Chondrocyte (in vitro differentiated cells): Measurements from ENCODE around the gene MAP4. TPM values are rescaled to one million over a fixed set of nuclear protein-coding genes. Genes with fewer than 3 reads are reported as not detected.

Experiments used
- DNase-seq: peaks from one replicate; pipeline ENCODE4 v3.0.0; 2021; ENCODE audit warnings: mixed read lengths, low spot score
- H3K27ac Mint-ChIP-seq: one replicate; pipeline ENCODE4 v1.8.0; 2021; ENCODE audit warnings: mild to moderate bottlenecking, moderate library complexity, mixed read lengths; ENCODE audit not compliant: unreplicated experiment
- H3K27me3 Mint-ChIP-seq: 2 replicates; pipeline ENCODE4 v1.8.0; 2021; ENCODE audit warnings: low read depth, mixed read lengths
- H3K36me3 Mint-ChIP-seq: 2 replicates; pipeline ENCODE4 v1.8.0; 2021; ENCODE audit warnings: low read depth, mixed read lengths
- H3K4me1 Mint-ChIP-seq: 2 replicates; pipeline ENCODE4 v1.8.0; 2021; ENCODE audit warnings: low read depth, mild to moderate bottlenecking, mixed read lengths
- H3K4me3 Mint-ChIP-seq: one replicate; pipeline ENCODE4 v1.8.0; 2021; ENCODE audit warnings: mild to moderate bottlenecking, moderate library complexity, mixed read lengths; ENCODE audit not compliant: unreplicated experiment
- H3K9me3 Mint-ChIP-seq: 2 replicates; pipeline ENCODE4 v1.8.0; 2021; ENCODE audit warnings: low read depth, mixed read lengths
- CTCF ChIP-seq: fragments of 200-600 bp; sonication (generic); IDR thresholded peaks from 2 replicates; pipeline ENCODE4 v1.5.0; 2021; ENCODE audit warnings: antibody characterized with exemption, mild to moderate bottlenecking, moderate library complexity
- total RNA-seq: library from RNA; stranded (reverse); gene quantifications from 3 replicates; pipeline ENCODE4 v1.2.1, GENCODE V29; 2021

The MAP4 gene
- total RNA-seq, 1 donor from 2014 or later: 401 TPM

DNA sequence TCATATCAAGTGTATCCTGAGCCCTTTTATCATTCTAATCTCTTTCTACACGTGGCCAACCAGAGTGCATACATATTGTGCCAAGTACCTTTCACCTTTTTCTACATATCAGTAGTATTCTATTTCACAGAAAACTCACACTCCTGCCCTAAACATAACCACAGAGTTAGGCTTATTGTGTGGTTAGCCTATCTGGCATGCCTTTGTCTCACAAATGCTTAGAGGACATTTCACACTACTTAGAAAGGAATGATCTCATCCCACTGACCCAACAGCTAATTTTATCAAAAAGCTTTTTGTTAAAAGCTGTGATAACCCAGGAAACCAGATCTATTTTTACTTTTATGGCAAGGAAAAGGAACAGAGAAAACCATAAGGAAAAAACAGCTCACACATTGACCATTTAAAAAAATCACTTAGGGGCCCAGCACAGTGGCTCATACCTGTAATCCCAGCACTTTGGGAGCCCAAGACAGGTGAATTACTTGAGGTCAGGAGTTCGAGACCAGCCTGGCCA, 17.8 kb upstream of the MAP4 start:
- TF ChIP-seq CTCF: no peak
- no peak overlapping the region for H3K4me3 Mint-ChIP-seq
- no peak for DNase-seq
- H3K9me3 Mint-ChIP-seq: no peaks in the 10 kb centered on the region
- no peaks in the 10 kb centered on the region for H3K27me3 Mint-ChIP-seq
- peaks cover 55% of the 10 kb centered on the region for H3K4me1 Mint-ChIP-seq
- peak overlapping the region; percentile 91 for H3K27ac Mint-ChIP-seq
- peaks cover 2% of the 10 kb centered on the region for H3K36me3 Mint-ChIP-seq

GRCh38 chr3:48030188-48030587, 14.0 kb upstream of the MAP4 start:
- Mint-ChIP-seq H3K4me3 (no peak overlapping the region), H3K27ac (no peak overlapping the region), H3K36me3 (peaks cover 2% of the 10 kb centered on the region), H3K27me3 (no peaks in the 10 kb centered on the region), H3K9me3 (no peaks in the 10 kb centered on the region), H3K4me1 (peaks cover 50% of the 10 kb centered on the region)
- no peak for TF ChIP-seq CTCF
- no peak for DNase-seq

- H3K4me1 Mint-ChIP-seq: peaks cover 50% of the 10 kb centered on the region
- no peak for TF ChIP-seq CTCF
- no peak overlapping the region for H3K4me3 Mint-ChIP-seq
- no peaks in the 10 kb centered on the region for H3K36me3 Mint-ChIP-seq
- H3K27me3 Mint-ChIP-seq: no peaks in the 10 kb centered on the region
- no peak for DNase-seq
- peak overlapping the region; percentile 8 for H3K27ac Mint-ChIP-seq
- H3K9me3 Mint-ChIP-seq: no peaks in the 10 kb centered on the region
Observed at GRCh38 chr3:48026951-48027908, 11.0 kb upstream of the MAP4 start.

DNA sequence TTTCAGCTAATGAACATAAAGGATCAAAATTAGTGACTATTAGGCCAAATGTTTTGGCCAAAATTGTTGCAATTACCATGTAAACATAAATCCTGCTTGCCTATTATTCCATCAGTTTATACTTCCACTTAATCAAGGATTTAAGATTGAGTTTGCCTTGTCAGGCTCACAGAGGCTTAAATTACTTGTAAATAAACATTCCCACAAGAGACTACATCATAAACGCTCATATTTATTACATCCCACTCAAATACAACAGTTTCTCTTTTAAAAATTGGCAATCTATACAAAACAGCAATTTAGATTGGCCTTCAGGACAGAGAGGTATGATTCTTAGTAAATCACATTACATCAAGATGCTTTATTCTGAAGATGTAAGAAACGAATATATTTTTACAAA, 9.9 kb upstream of the MAP4 start:
- Mint-ChIP-seq H3K27ac (peak overlapping the region; percentile 45), H3K27me3 (no peaks in the 10 kb centered on the region), H3K4me3 (no peak overlapping the region), H3K36me3 (peaks cover 2% of the 10 kb centered on the region), H3K9me3 (no peaks in the 10 kb centered on the region), H3K4me1 (peaks cover 51% of the 10 kb centered on the region)
- TF ChIP-seq CTCF: no peak
- no peak for DNase-seq

DNA sequence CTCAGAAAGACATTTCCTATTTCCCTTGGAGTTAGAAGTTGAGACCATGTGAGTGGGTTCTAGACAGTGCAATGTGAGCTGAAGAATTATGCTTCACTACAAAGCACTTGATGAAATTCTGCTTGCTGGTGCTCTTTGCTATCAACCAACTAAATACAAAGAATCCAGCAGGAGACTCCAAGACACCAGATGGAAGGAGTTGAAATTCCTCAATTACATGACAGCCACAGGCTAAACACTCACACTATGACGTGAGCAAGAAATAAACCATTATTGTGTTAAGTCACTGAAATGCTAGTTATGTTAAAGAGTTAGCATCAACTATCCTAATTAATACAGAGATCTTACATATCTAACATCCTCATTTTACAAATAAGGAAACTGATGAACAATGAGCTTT, 8.2 kb upstream of the MAP4 start:
- no peak for TF ChIP-seq CTCF
- no peak overlapping the region for H3K4me3 Mint-ChIP-seq
- peaks cover 61% of the 10 kb centered on the region for H3K4me1 Mint-ChIP-seq

More for the DNA sequence above, 8.2 kb upstream of the MAP4 start:
- Mint-ChIP-seq H3K36me3 (peaks cover 2% of the 10 kb centered on the region), H3K9me3 (no peaks in the 10 kb centered on the region), H3K27ac (no peak overlapping the region), H3K27me3 (no peaks in the 10 kb centered on the region)
- DNase-seq: no peak
